Measurements from ENCODE around the gene TMEM132C. TPM values are rescaled to one million over a fixed set of nuclear protein-coding genes. Genes with fewer than 3 reads are reported as not detected.

TMEM132C gene
- total and polyA plus RNA-seq, 2 experiments from 2014 or later = 10.6 to 16.5 TPM

- H3K9me3 ChIP-seq (ENCODE audit: low read depth) = no peaks in the 10 kb centered on the region
- no peak overlapping the region for H3K27ac ChIP-seq
- H2AFZ ChIP-seq = no peak overlapping the region
- no peaks in the 10 kb centered on the region for H3K9me2 ChIP-seq (replicated peaks; ENCODE audit: insufficient read depth)
- H3K27me3 ChIP-seq = no peaks in the 10 kb centered on the region
- H3K79me2 ChIP-seq = no peaks in the 10 kb centered on the region
- no peaks in the 10 kb centered on the region for H3K36me3 ChIP-seq (replicated peaks; ENCODE audit: insufficient read depth, low read depth)
- no peak overlapping the region for H3K4me3 ChIP-seq
- no peak overlapping the region for H3K4me2 ChIP-seq
- no peaks in the 10 kb centered on the region for H3K4me1 ChIP-seq (ENCODE audit: insufficient read depth)
- no peaks in the 10 kb centered on the region for H4K20me1 ChIP-seq (ENCODE audit: insufficient read depth, poor library complexity, severe bottlenecking)
- 91% methylated on average over 6 of the region's 6 CpGs for WGBS (ENCODE audit: low lambda C conversion rate, missing lambda C conversion rate)
- no peak for TF ChIP-seq EZH2 (IDR thresholded peaks at IDR 0.05; ENCODE audit: borderline replicate concordance)
- TF ChIP-seq CTCF (IDR thresholded peaks at IDR 0.05; ENCODE audit: poor library complexity) = no peak
- TF ChIP-seq EZH2phosphoT487 (IDR thresholded peaks at IDR 0.05; ENCODE audit: low read depth, severe bottlenecking, unreplicated experiment) = no peak
- DNase-seq (ENCODE audit: low spot score) = no peak
Measured at GRCh38 chr12:128626808-128627320, 359.9 kb downstream of the TMEM132C start.

- no peaks in the 10 kb centered on the region for H4K20me1 ChIP-seq (ENCODE audit: insufficient read depth, poor library complexity, severe bottlenecking)
- no peak overlapping the region for H3K27ac ChIP-seq
- no peak overlapping the region for H2AFZ ChIP-seq
- H3K4me2 ChIP-seq = no peak overlapping the region
- H3K4me3 ChIP-seq = no peak overlapping the region
- WGBS (ENCODE audit: low lambda C conversion rate, missing lambda C conversion rate) = 90% methylated on average over 9 of the region's 9 CpGs
- TF ChIP-seq EZH2 (IDR thresholded peaks at IDR 0.05; ENCODE audit: borderline replicate concordance) (no peak), EZH2phosphoT487 (IDR thresholded peaks at IDR 0.05; ENCODE audit: low read depth, severe bottlenecking, unreplicated experiment) (no peak), CTCF (IDR thresholded peaks at IDR 0.05; ENCODE audit: poor library complexity) (no peak)
- no peaks in the 10 kb centered on the region for H3K9me3 ChIP-seq (ENCODE audit: low read depth)
- no peaks in the 10 kb centered on the region for H3K79me2 ChIP-seq
- DNase-seq (ENCODE audit: low spot score) = no peak
- H3K27me3 ChIP-seq = no peaks in the 10 kb centered on the region
- H3K4me1 ChIP-seq (ENCODE audit: insufficient read depth) = no peaks in the 10 kb centered on the region
- no peaks in the 10 kb centered on the region for H3K9me2 ChIP-seq (replicated peaks; ENCODE audit: insufficient read depth)
- no peaks in the 10 kb centered on the region for H3K36me3 ChIP-seq (replicated peaks; ENCODE audit: insufficient read depth, low read depth)
Measured at GRCh38 chr12:128627659-128628058, 360.7 kb downstream of the TMEM132C start.

GRCh38 chr12:128629979-128630378 lies 363.0 kb downstream of the TMEM132C start:
- no peaks in the 10 kb centered on the region for H3K27me3 ChIP-seq
- no peaks in the 10 kb centered on the region for H4K20me1 ChIP-seq (ENCODE audit: insufficient read depth, poor library complexity, severe bottlenecking)
- no peak overlapping the region for H3K4me3 ChIP-seq
- H2AFZ ChIP-seq = no peak overlapping the region
- H3K9me3 ChIP-seq (ENCODE audit: low read depth) = no peaks in the 10 kb centered on the region
- H3K36me3 ChIP-seq (replicated peaks; ENCODE audit: insufficient read depth, low read depth) = no peaks in the 10 kb centered on the region
- no peaks in the 10 kb centered on the region for H3K9me2 ChIP-seq (replicated peaks; ENCODE audit: insufficient read depth)
- DNase-seq (ENCODE audit: low spot score) = no peak
- H3K4me2 ChIP-seq = no peak overlapping the region
- TF ChIP-seq EZH2 (IDR thresholded peaks at IDR 0.05; ENCODE audit: borderline replicate concordance) = no peak
- no peak for TF ChIP-seq CTCF (IDR thresholded peaks at IDR 0.05; ENCODE audit: poor library complexity)
- TF ChIP-seq EZH2phosphoT487 (IDR thresholded peaks at IDR 0.05; ENCODE audit: low read depth, severe bottlenecking, unreplicated experiment) = no peak
- no peaks in the 10 kb centered on the region for H3K4me1 ChIP-seq (ENCODE audit: insufficient read depth)
- WGBS (ENCODE audit: low lambda C conversion rate, missing lambda C conversion rate) = 89% methylated on average over 4 of the region's 4 CpGs
- no peaks in the 10 kb centered on the region for H3K79me2 ChIP-seq
- H3K27ac ChIP-seq = no peak overlapping the region
